Prostate gland (tissue), 1 donor: ENCODE measurements around the gene RIMBP2.

ENCODE experiments used
- POLR2A ChIP-seq: fragments of 450-650 bp; IDR thresholded peaks from one replicate; pipeline ENCODE4 v1.6.1; 2016; ENCODE audit warnings: antibody characterized with exemption, mild to moderate bottlenecking
- POLR2AphosphoS5 ChIP-seq: sonication (generic); formaldehyde crosslinking; IDR thresholded peaks from one replicate; pipeline ENCODE4 v1.6.1; 2017; ENCODE audit warnings: antibody characterized with exemption

- TF ChIP-seq POLR2A = no peak
- TF ChIP-seq POLR2AphosphoS5 = no peak
Measured at GRCh38 chr12:130651188-130651959, 64.7 kb downstream of the RIMBP2 start.
